K562 (cell line): ENCODE results near the gene CARD14. TPM values are rescaled to one million over a fixed set of nuclear protein-coding genes. Genes with fewer than 3 reads are reported as not detected.
A peak's percentile ranks its signal among the peaks of the same experiment; 100 is the strongest.

ENCODE experiments used
- BCL6 ChIP-seq: fragments of 250-450 bp; sonication (Bioruptor Pico); IDR thresholded peaks from 2 replicates; pipeline ENCODE4 v1.4.0; 2020
- BRF1 ChIP-seq: IDR thresholded peaks from 3 replicates; pipeline ENCODE4 v1.6.1; 2011; ENCODE audit warnings: borderline replicate concordance, mild to moderate bottlenecking; ENCODE audit not compliant: insufficient read length; ENCODE audit errors: extremely low read depth
- CREBBP ChIP-seq: IDR thresholded peaks from one replicate; pipeline ENCODE4 v1.6.1; 2012; ENCODE audit warnings: low read depth, mild to moderate bottlenecking, control low read depth, inconsistent platforms, low read length
- CREM ChIP-seq: IDR thresholded peaks from 2 replicates; pipeline ENCODE4 v1.6.1; 2014; ENCODE audit warnings: antibody characterized with exemption, low read depth
- EWSR1 ChIP-seq: fragments of 450-650 bp; IDR thresholded peaks from 2 replicates; pipeline ENCODE4 v1.6.1; 2018; ENCODE audit warnings: borderline replicate concordance, mild to moderate bottlenecking, low read depth, moderate library complexity; ENCODE audit not compliant: partially characterized antibody
- FIP1L1 ChIP-seq: fragments of 200-400 bp; formaldehyde crosslinking; IDR thresholded peaks from 2 replicates; pipeline ENCODE4 v1.6.1; 2018; ENCODE audit warnings: mild to moderate bottlenecking, low read depth, low read length; ENCODE audit not compliant: poor library complexity, severe bottlenecking
- FOXK1 ChIP-seq: sonication (generic); formaldehyde crosslinking; IDR thresholded peaks from 2 replicates; pipeline ENCODE4 v1.8.0; 2022; ENCODE audit warnings: missing genetic modification reagents, mild to moderate bottlenecking, borderline replicate concordance
- JUND ChIP-seq, 2 experiments: IDR thresholded peaks; 2 replicates in 1 of 2; 3 replicates in 1 of 2; pipeline ENCODE4 v1.6.1; 2011; ENCODE audit warnings: borderline replicate concordance in 2 of 2, low read depth in 2 of 2, low read length in 2 of 2, improper control_type of control experiment in 1 of 2, missing biosample characterization in 1 of 2, missing genetic modification characterization in 1 of 2, missing genetic modification reagents in 1 of 2
- KAT7 ChIP-seq: sonication (generic); formaldehyde crosslinking; IDR thresholded peaks from 2 replicates; pipeline ENCODE4 v1.8.0; 2022; ENCODE audit warnings: missing genetic modification reagents, mild to moderate bottlenecking, borderline replicate concordance
- KLF1 ChIP-seq: fragments of 450-650 bp; IDR thresholded peaks from 2 replicates; pipeline ENCODE4 v1.6.1; 2016; ENCODE audit warnings: missing genetic modification characterization, missing compliant biosample characterization
- LEF1 ChIP-seq: fragments of 450-650 bp; IDR thresholded peaks from 2 replicates; pipeline ENCODE4 v1.6.1; 2016; ENCODE audit warnings: mild to moderate bottlenecking
- MEIS2 ChIP-seq: fragments of 450-650 bp; IDR thresholded peaks from 2 replicates; pipeline ENCODE4 v1.6.1; 2014; ENCODE audit warnings: mild to moderate bottlenecking; ENCODE audit not compliant: partially characterized antibody
- MIER1 ChIP-seq: fragments of 450-650 bp; IDR thresholded peaks from 2 replicates; pipeline ENCODE4 v1.6.1; 2016; ENCODE audit warnings: antibody characterized with exemption, mild to moderate bottlenecking, low read depth
- PML ChIP-seq: IDR thresholded peaks from 2 replicates; pipeline ENCODE4 v1.6.1; 2012; ENCODE audit warnings: low read length, inconsistent platforms
- TRIM24 ChIP-seq, 2 experiments: fragments of 450-650 bp; IDR thresholded peaks; 2 replicates each; pipeline ENCODE4 v1.6.1; 2016
- ZKSCAN8 ChIP-seq: fragments of 200-800 bp; sonication (Bioruptor generic); IDR thresholded peaks from 2 replicates; pipeline ENCODE4 v1.6.1; 2016; ENCODE audit warnings: missing genetic modification characterization, missing compliant biosample characterization
- ZNF764 ChIP-seq: fragments of 250-450 bp; sonication (Bioruptor Pico); IDR thresholded peaks from 2 replicates; pipeline ENCODE4 v1.4.0; 2020; ENCODE audit warnings: low read depth, mild to moderate bottlenecking, moderate library complexity
- polyA plus RNA-seq, 8 experiments: library from polyadenylated mRNA; depleted of rRNA in 4 of 8; stranded (reverse) in 5 of 8; unstranded in 3 of 8; fragments of >200 nt; fragmentation: Nextera tagmentation in 2 of 8; fragmentation: Illumina TruSeq in 1 of 8; extraction: Ambion mirVana in 2 of 8; extraction: Trizol in 1 of 8; gene quantifications; 2 replicates each; pipeline versions ENCODE4 v1.2.1 to v1.2.3, GENCODE V29; 2011 to 2014; ENCODE audit warnings: inconsistent platforms in 1 of 8, missing spikeins in 1 of 8
- total RNA-seq, 7 experiments: library from RNA; depleted of rRNA in 6 of 7; stranded (reverse); fragments of >200 nt in 6 of 7; fragmentation: Illumina TruSeq in 2 of 7; extraction: Trizol in 2 of 7; gene quantifications; 2 replicates each; pipeline versions ENCODE4 v1.2.1 to v1.2.3, GENCODE V29; 2011 to 2021; ENCODE audit warnings: low replicate concordance in 1 of 7
- TF ChIP-seq, protein P1 (sequence below): fragments of 450-650 bp; IDR thresholded peaks from 2 replicates; pipeline ENCODE4 v1.7.0; 2016; ENCODE audit warnings: borderline replicate concordance
- TF ChIP-seq, protein P2 (sequence below): fragments of 150-350 bp; IDR thresholded peaks from 2 replicates; pipeline ENCODE4 v1.6.1; 2014; ENCODE audit warnings: low read depth, mild to moderate bottlenecking, low read length, borderline replicate concordance
- TF ChIP-seq, protein P3 (sequence below), 2 experiments: fragments of 450-650 bp in 1 of 2; sonication (generic) in 1 of 2; formaldehyde crosslinking; conservative IDR thresholded peaks; 2 replicates each; pipeline versions ENCODE4 v1.4.0 to v1.8.1; 2020 to 2022; ENCODE audit warnings: mild to moderate bottlenecking in 1 of 2, missing genetic modification reagents in 1 of 2
- TF ChIP-seq, protein P4 (sequence below): fragments of 450-650 bp; conservative IDR thresholded peaks from 2 replicates; pipeline ENCODE4 v1.6.1; 2016; ENCODE audit warnings: missing genetic modification characterization, low read depth, mild to moderate bottlenecking, missing compliant biosample characterization, moderate library complexity

Gene CARD14
- total and polyA plus RNA-seq, 9 of the 15 experiments (the other 6 are each of a cell fraction or from before 2014, with no cell fraction given) = not detected

DNA sequence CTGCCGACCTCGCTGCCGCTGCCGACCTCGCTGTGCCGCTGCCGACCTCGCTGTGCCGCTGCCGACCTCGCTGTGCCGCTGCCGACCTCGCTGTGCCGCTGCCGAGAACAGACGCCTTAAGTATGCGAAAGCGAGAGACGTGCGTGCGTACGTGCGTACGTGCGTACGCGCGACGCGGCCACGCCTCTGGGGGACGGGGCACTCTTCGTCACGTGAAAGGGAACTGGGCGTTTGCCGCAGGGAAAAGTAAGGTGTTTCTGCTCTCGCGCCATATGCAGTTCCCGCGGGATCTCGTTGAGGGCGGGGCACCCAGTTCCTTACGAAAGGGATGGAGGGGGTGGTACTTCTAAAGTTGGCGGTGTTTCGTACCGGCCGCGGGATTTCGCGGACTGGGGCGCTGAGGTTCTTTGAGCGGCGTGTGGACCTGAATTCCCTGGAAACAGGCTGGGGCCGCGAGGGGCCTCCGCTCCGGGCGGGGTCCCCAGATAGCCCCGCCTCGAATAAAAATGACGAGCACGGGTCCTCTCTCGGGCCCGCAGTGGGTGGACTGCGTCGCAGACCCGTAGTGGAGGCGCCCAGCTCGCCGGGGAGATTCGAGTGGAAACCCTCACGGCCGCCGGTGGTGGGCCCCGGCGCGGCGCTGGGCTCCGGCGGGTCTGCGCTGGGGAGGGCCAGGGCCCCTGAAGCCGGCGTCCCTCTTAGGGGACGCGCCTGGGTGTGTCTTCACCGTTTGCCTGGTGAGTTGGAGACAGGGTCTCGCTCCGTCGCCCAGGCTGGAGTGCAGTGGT, 22.6 kb upstream of the CARD14 start, which contains the start of gene EIF4A3 (continued):
- no peak for TF ChIP-seq FOXK1 (CRISPR knock-in tag)
- TF ChIP-seq, protein P1, sequence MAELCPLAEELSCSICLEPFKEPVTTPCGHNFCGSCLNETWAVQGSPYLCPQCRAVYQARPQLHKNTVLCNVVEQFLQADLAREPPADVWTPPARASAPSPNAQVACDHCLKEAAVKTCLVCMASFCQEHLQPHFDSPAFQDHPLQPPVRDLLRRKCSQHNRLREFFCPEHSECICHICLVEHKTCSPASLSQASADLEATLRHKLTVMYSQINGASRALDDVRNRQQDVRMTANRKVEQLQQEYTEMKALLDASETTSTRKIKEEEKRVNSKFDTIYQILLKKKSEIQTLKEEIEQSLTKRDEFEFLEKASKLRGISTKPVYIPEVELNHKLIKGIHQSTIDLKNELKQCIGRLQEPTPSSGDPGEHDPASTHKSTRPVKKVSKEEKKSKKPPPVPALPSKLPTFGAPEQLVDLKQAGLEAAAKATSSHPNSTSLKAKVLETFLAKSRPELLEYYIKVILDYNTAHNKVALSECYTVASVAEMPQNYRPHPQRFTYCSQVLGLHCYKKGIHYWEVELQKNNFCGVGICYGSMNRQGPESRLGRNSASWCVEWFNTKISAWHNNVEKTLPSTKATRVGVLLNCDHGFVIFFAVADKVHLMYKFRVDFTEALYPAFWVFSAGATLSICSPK = no peak
- no peak for TF ChIP-seq ZKSCAN8 (CRISPR knock-in tag)
- no peak for TF ChIP-seq JUND (IDR thresholded peaks at IDR 0.05; ENCODE audit: borderline replicate concordance, low read depth, low read length)
- TF ChIP-seq JUND (tag; IDR thresholded peaks at IDR 0.05; ENCODE audit: borderline replicate concordance, low read depth, low read length) = no peak; the same call in 2 of the 3 replicates
- TF ChIP-seq KAT7 (CRISPR knock-in tag) = 0 out of 2 replicates have a peak, but pooled peaks have one; percentile 14
- TF ChIP-seq CREM = peak; percentile 96
- TF ChIP-seq, protein P2, sequence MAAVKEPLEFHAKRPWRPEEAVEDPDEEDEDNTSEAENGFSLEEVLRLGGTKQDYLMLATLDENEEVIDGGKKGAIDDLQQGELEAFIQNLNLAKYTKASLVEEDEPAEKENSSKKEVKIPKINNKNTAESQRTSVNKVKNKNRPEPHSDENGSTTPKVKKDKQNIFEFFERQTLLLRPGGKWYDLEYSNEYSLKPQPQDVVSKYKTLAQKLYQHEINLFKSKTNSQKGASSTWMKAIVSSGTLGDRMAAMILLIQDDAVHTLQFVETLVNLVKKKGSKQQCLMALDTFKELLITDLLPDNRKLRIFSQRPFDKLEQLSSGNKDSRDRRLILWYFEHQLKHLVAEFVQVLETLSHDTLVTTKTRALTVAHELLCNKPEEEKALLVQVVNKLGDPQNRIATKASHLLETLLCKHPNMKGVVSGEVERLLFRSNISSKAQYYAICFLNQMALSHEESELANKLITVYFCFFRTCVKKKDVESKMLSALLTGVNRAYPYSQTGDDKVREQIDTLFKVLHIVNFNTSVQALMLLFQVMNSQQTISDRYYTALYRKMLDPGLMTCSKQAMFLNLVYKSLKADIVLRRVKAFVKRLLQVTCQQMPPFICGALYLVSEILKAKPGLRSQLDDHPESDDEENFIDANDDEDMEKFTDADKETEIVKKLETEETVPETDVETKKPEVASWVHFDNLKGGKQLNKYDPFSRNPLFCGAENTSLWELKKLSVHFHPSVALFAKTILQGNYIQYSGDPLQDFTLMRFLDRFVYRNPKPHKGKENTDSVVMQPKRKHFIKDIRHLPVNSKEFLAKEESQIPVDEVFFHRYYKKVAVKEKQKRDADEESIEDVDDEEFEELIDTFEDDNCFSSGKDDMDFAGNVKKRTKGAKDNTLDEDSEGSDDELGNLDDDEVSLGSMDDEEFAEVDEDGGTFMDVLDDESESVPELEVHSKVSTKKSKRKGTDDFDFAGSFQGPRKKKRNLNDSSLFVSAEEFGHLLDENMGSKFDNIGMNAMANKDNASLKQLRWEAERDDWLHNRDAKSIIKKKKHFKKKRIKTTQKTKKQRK = no peak
- no peak for TF ChIP-seq EWSR1
- TF ChIP-seq BRF1 = no peak
- TF ChIP-seq PML = no peak; the same call in 1 of the 2 replicates
- TF ChIP-seq TRIM24 (IDR thresholded peaks at IDR 0.05) = no peak
- peak; percentile 17 for TF ChIP-seq FIP1L1
- no peak for TF ChIP-seq LEF1
- peak; percentile 89 for TF ChIP-seq KLF1 (tag)
- TF ChIP-seq, protein P3, sequence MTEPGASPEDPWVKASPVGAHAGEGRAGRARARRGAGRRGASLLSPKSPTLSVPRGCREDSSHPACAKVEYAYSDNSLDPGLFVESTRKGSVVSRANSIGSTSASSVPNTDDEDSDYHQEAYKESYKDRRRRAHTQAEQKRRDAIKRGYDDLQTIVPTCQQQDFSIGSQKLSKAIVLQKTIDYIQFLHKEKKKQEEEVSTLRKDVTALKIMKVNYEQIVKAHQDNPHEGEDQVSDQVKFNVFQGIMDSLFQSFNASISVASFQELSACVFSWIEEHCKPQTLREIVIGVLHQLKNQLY (CRISPR knock-in tag; conservative IDR thresholded peaks at IDR 0.05) = no peak
- TF ChIP-seq, protein P4, sequence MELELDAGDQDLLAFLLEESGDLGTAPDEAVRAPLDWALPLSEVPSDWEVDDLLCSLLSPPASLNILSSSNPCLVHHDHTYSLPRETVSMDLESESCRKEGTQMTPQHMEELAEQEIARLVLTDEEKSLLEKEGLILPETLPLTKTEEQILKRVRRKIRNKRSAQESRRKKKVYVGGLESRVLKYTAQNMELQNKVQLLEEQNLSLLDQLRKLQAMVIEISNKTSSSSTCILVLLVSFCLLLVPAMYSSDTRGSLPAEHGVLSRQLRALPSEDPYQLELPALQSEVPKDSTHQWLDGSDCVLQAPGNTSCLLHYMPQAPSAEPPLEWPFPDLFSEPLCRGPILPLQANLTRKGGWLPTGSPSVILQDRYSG (tag) = no peak
- no peak for TF ChIP-seq CREBBP
- TF ChIP-seq ZNF764 (CRISPR knock-in tag) = no peak
- no peak for TF ChIP-seq BCL6
- TF ChIP-seq MIER1 = no peak
- TF ChIP-seq MEIS2 = peak; percentile 34
